GM23338 (cell line): Measurements from ENCODE around the gene IGF1R. TPM values are rescaled to one million over a fixed set of nuclear protein-coding genes. Genes with fewer than 3 reads are reported as not detected.

Experiments used
- ATAC-seq: fragments of 200-7000 bp; cut with Tn5 transposase; 3 replicates; pipeline ENCODE4 v1.9.1; 2020
- DNase-seq: peaks from one replicate; pipeline ENCODE4 v3.0.0-alpha.2; 2015; ENCODE audit warnings: low spot score
- H2AFZ ChIP-seq: fragments of 200-600 bp; sonication (generic); 2 replicates; pipeline ENCODE4 v1.8.0; 2016; ENCODE audit warnings: antibody characterized with exemption, mild to moderate bottlenecking, moderate library complexity
- H3F3A ChIP-seq: fragments of 200-600 bp; sonication (generic); replicated peaks from 2 replicates; pipeline ENCODE4 v1.8.0; 2017; ENCODE audit warnings: antibody characterized with exemption, mixed run types, low read depth
- H3K27ac ChIP-seq: fragments of 200-600 bp; sonication (generic); 2 replicates; pipeline ENCODE4 v1.6.1; 2016; ENCODE audit warnings: low read depth
- H3K27me3 ChIP-seq: fragments of 200-600 bp; sonication (generic); 2 replicates; pipeline ENCODE4 v1.8.0; 2016; ENCODE audit warnings: mild to moderate bottlenecking, mixed run types, moderate library complexity; ENCODE audit not compliant: insufficient read depth
- H3K36me3 ChIP-seq: fragments of 200-600 bp; sonication (generic); 2 replicates; pipeline ENCODE4 v1.8.0; 2016; ENCODE audit warnings: mild to moderate bottlenecking; ENCODE audit not compliant: insufficient read depth
- H3K4me1 ChIP-seq: fragments of 200-600 bp; sonication (generic); 2 replicates; pipeline ENCODE4 v1.8.0; 2016; ENCODE audit warnings: mild to moderate bottlenecking, moderate library complexity; ENCODE audit not compliant: insufficient read depth
- H3K4me2 ChIP-seq: fragments of 200-600 bp; sonication (generic); 2 replicates; pipeline ENCODE4 v1.7.1; 2017; ENCODE audit warnings: mixed run types
- H3K4me3 ChIP-seq: fragments of 200-600 bp; sonication (generic); 2 replicates; pipeline ENCODE4 v1.6.1; 2016; ENCODE audit warnings: mixed run types
- H3K79me2 ChIP-seq: fragments of 200-600 bp; sonication (generic); replicated peaks from 2 replicates; pipeline ENCODE4 v1.8.0; 2017; ENCODE audit warnings: mild to moderate bottlenecking; ENCODE audit not compliant: insufficient read depth
- H3K9me2 ChIP-seq: fragments of 200-600 bp; sonication (generic); 2 replicates; pipeline ENCODE4 v1.8.0; 2017; ENCODE audit not compliant: insufficient read depth
- H4K20me1 ChIP-seq: fragments of 200-600 bp; sonication (generic); replicated peaks from 2 replicates; pipeline ENCODE4 v1.8.0; 2017; ENCODE audit warnings: mild to moderate bottlenecking; ENCODE audit not compliant: insufficient read depth
- H3K27ac Mint-ChIP-seq: 2 replicates; pipeline ENCODE4 v1.8.0; 2020; ENCODE audit warnings: inconsistent platforms, mild to moderate bottlenecking, moderate library complexity, mixed read lengths
- H3K27me3 Mint-ChIP-seq: 3 replicates; pipeline ENCODE4 v1.8.0; 2022; ENCODE audit warnings: low read depth, mild to moderate bottlenecking, moderate library complexity, mixed read lengths, inconsistent platforms; ENCODE audit not compliant: insufficient read depth, poor library complexity
- H3K36me3 Mint-ChIP-seq: 3 replicates; pipeline ENCODE4 v1.8.0; 2021; ENCODE audit warnings: low read depth, mild to moderate bottlenecking, inconsistent platforms, moderate library complexity, mixed read lengths
- H3K4me1 Mint-ChIP-seq: 3 replicates; pipeline ENCODE4 v1.8.0; 2020; ENCODE audit warnings: mild to moderate bottlenecking, inconsistent platforms, mixed read lengths
- H3K4me3 Mint-ChIP-seq: 3 replicates; pipeline ENCODE4 v1.8.0; 2021; ENCODE audit warnings: moderate library complexity, mild to moderate bottlenecking, inconsistent platforms, mixed read lengths
- H3K9me3 Mint-ChIP-seq: 3 replicates; pipeline ENCODE4 v1.8.0; 2020; ENCODE audit warnings: moderate library complexity, mild to moderate bottlenecking, inconsistent platforms, mixed read lengths
- CREB1 ChIP-seq: fragments of 250-450 bp; sonication (Bioruptor Pico); IDR thresholded peaks from 2 replicates; pipeline ENCODE4 v1.5.0; 2020; ENCODE audit warnings: low read depth, mild to moderate bottlenecking, moderate library complexity
- EZH2 ChIP-seq: fragments of 200-600 bp; sonication (generic); IDR thresholded peaks from one replicate; pipeline ENCODE4 v1.8.0; 2017; ENCODE audit warnings: antibody characterized with exemption, mild to moderate bottlenecking, low read depth; ENCODE audit not compliant: unreplicated experiment
- EZH2phosphoT487 ChIP-seq: fragments of 200-600 bp; sonication (generic); IDR thresholded peaks from one replicate; pipeline ENCODE4 v1.8.1; 2018; ENCODE audit warnings: antibody characterized with exemption; ENCODE audit not compliant: unreplicated experiment
- JUNB ChIP-seq: IDR thresholded peaks from one replicate; pipeline ENCODE4 v1.6.1; 2016; ENCODE audit warnings: antibody characterized with exemption; ENCODE audit not compliant: unreplicated experiment
- NANOG ChIP-seq: IDR thresholded peaks from 2 replicates; pipeline ENCODE4 v1.6.1; 2016; ENCODE audit warnings: antibody characterized with exemption, borderline replicate concordance
- POLR2AphosphoS5 ChIP-seq: IDR thresholded peaks from 2 replicates; pipeline ENCODE4 v1.6.1; 2016; ENCODE audit warnings: antibody characterized with exemption, low read depth
- STAT1 ChIP-seq: IDR thresholded peaks from one replicate; pipeline ENCODE4 v1.6.1; 2016; ENCODE audit warnings: antibody characterized with exemption; ENCODE audit not compliant: unreplicated experiment
- ZNF114 ChIP-seq: fragments of 250-450 bp; sonication (Bioruptor Pico); IDR thresholded peaks from 2 replicates; pipeline ENCODE4 v1.5.0; 2020; ENCODE audit warnings: mild to moderate bottlenecking, moderate library complexity
- ZNF331 ChIP-seq: fragments of 250-450 bp; sonication (Bioruptor Pico); IDR thresholded peaks from 2 replicates; pipeline ENCODE4 v1.5.0; 2020; ENCODE audit warnings: low read depth, mild to moderate bottlenecking, moderate library complexity
- polyA plus RNA-seq: library from polyadenylated mRNA; unstranded; fragments of >200 nt; fragmentation: Nextera tagmentation; extraction: Ambion mirVana; gene quantifications from 2 replicates; pipeline ENCODE4 v1.2.1, GENCODE V29; 2016
- total RNA-seq: library from RNA; depleted of rRNA; stranded (reverse); fragments of >200 nt; shearing (Covaris generic); gene quantifications from 2 replicates; pipeline ENCODE4 v1.2.3, GENCODE V29; 2014
- TF ChIP-seq, protein P1 (sequence below), 2 experiments: fragments of 200-600 bp in 1 of 2; sonication (generic) in 1 of 2; conservative IDR thresholded peaks; 2 replicates each; pipeline versions ENCODE4 v1.5.1 to v1.6.1; 2016 to 2017; ENCODE audit warnings: antibody characterized with exemption in 2 of 2, low read depth in 2 of 2, mild to moderate bottlenecking in 2 of 2, moderate library complexity in 1 of 2
- TF ChIP-seq, protein P2 (sequence below): fragments of 250-450 bp; sonication (Bioruptor Pico); IDR thresholded peaks from 2 replicates; pipeline ENCODE4 v1.5.0; 2020; ENCODE audit warnings: mild to moderate bottlenecking, moderate library complexity
- TF ChIP-seq, protein P3 (sequence below): IDR thresholded peaks from one replicate; pipeline ENCODE4 v1.6.1; 2018; ENCODE audit warnings: antibody characterized with exemption; ENCODE audit not compliant: unreplicated experiment
- TF ChIP-seq, protein P4 (sequence below): IDR thresholded peaks from 2 replicates; pipeline ENCODE4 v1.6.1; 2016; ENCODE audit warnings: antibody characterized with exemption

The IGF1R gene
- total and polyA plus RNA-seq, 2 experiments from 2014 or later = 20.4 to 92.2 TPM

DNA sequence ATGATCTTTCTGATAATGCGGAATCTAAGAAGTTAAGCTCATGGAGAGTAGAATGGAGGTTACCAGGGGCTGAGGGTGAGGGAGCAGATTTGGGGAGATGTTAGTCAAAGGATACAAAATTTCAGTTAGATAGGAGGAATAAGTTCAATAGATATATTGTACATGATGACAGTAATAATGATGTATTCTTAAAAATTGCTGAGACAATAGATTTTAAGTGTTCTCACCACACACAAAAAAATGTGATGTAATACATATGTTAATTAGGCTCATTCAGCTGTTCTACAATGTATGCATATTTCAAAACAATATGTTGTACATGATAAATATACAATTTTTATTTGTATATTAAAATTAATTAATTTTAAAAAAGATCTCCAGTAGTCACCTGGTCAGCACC lies 277.9 kb downstream of the IGF1R start:
- peaks cover 12% of the 10 kb centered on the region for H3K27me3 Mint-ChIP-seq
- no peak overlapping the region for H3K4me3 ChIP-seq
- H3K27ac ChIP-seq = no peak overlapping the region
- H3K9me2 ChIP-seq = no peaks in the 10 kb centered on the region
- no peak overlapping the region for H3K27ac Mint-ChIP-seq
- H3K36me3 ChIP-seq = peaks cover 43% of the 10 kb centered on the region
- peaks cover 68% of the 10 kb centered on the region for H3K36me3 Mint-ChIP-seq
- H3K79me2 ChIP-seq = no peaks in the 10 kb centered on the region
- no peaks in the 10 kb centered on the region for H3F3A ChIP-seq
- ATAC-seq = no peak
- H2AFZ ChIP-seq = no peak overlapping the region
- no peaks in the 10 kb centered on the region for H4K20me1 ChIP-seq
- H3K27me3 ChIP-seq = no peaks in the 10 kb centered on the region
- H3K4me3 Mint-ChIP-seq = no peak overlapping the region
- no peaks in the 10 kb centered on the region for H3K4me1 Mint-ChIP-seq
- TF ChIP-seq ZNF114 (CRISPR knock-in tag) (no peak), EZH2 (no peak), POLR2AphosphoS5 (no peak), EZH2phosphoT487 (no peak), CREB1 (CRISPR knock-in tag) (no peak), JUNB (no peak), NANOG (no peak), STAT1 (no peak), ZNF331 (CRISPR knock-in tag) (no peak)
- TF ChIP-seq, protein P1, sequence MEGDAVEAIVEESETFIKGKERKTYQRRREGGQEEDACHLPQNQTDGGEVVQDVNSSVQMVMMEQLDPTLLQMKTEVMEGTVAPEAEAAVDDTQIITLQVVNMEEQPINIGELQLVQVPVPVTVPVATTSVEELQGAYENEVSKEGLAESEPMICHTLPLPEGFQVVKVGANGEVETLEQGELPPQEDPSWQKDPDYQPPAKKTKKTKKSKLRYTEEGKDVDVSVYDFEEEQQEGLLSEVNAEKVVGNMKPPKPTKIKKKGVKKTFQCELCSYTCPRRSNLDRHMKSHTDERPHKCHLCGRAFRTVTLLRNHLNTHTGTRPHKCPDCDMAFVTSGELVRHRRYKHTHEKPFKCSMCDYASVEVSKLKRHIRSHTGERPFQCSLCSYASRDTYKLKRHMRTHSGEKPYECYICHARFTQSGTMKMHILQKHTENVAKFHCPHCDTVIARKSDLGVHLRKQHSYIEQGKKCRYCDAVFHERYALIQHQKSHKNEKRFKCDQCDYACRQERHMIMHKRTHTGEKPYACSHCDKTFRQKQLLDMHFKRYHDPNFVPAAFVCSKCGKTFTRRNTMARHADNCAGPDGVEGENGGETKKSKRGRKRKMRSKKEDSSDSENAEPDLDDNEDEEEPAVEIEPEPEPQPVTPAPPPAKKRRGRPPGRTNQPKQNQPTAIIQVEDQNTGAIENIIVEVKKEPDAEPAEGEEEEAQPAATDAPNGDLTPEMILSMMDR (conservative IDR thresholded peaks at IDR 0.05; ENCODE audit: low read depth in 2 of 2) = no peak
- TF ChIP-seq, protein P2, sequence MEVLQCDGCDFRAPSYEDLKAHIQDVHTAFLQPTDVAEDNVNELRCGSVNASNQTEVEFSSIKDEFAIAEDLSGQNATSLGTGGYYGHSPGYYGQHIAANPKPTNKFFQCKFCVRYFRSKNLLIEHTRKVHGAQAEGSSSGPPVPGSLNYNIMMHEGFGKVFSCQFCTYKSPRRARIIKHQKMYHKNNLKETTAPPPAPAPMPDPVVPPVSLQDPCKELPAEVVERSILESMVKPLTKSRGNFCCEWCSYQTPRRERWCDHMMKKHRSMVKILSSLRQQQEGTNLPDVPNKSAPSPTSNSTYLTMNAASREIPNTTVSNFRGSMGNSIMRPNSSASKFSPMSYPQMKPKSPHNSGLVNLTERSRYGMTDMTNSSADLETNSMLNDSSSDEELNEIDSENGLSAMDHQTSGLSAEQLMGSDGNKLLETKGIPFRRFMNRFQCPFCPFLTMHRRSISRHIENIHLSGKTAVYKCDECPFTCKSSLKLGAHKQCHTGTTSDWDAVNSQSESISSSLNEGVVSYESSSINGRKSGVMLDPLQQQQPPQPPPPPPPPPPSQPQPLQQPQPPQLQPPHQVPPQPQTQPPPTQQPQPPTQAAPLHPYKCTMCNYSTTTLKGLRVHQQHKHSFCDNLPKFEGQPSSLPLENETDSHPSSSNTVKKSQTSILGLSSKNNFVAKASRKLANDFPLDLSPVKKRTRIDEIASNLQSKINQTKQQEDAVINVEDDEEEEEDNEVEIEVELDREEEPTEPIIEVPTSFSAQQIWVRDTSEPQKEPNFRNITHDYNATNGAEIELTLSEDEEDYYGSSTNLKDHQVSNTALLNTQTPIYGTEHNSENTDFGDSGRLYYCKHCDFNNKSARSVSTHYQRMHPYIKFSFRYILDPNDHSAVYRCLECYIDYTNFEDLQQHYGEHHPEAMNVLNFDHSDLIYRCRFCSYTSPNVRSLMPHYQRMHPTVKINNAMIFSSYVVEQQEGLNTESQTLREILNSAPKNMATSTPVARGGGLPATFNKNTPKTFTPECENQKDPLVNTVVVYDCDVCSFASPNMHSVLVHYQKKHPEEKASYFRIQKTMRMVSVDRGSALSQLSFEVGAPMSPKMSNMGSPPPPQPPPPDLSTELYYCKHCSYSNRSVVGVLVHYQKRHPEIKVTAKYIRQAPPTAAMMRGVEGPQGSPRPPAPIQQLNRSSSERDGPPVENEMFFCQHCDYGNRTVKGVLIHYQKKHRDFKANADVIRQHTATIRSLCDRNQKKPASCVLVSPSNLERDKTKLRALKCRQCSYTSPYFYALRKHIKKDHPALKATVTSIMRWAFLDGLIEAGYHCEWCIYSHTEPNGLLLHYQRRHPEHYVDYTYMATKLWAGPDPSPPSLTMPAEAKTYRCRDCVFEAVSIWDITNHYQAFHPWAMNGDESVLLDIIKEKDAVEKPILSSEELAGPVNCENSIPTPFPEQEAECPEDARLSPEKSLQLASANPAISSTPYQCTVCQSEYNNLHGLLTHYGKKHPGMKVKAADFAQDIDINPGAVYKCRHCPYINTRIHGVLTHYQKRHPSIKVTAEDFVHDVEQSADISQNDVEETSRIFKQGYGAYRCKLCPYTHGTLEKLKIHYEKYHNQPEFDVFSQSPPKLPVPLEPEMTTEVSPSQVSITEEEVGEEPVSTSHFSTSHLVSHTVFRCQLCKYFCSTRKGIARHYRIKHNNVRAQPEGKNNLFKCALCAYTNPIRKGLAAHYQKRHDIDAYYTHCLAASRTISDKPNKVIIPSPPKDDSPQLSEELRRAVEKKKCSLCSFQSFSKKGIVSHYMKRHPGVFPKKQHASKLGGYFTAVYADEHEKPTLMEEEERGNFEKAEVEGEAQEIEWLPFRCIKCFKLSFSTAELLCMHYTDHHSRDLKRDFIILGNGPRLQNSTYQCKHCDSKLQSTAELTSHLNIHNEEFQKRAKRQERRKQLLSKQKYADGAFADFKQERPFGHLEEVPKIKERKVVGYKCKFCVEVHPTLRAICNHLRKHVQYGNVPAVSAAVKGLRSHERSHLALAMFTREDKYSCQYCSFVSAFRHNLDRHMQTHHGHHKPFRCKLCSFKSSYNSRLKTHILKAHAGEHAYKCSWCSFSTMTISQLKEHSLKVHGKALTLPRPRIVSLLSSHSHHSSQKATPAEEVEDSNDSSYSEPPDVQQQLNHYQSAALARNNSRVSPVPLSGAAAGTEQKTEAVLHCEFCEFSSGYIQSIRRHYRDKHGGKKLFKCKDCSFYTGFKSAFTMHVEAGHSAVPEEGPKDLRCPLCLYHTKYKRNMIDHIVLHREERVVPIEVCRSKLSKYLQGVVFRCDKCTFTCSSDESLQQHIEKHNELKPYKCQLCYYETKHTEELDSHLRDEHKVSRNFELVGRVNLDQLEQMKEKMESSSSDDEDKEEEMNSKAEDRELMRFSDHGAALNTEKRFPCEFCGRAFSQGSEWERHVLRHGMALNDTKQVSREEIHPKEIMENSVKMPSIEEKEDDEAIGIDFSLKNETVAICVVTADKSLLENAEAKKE (CRISPR knock-in tag) = no peak
- TF ChIP-seq, protein P3, sequence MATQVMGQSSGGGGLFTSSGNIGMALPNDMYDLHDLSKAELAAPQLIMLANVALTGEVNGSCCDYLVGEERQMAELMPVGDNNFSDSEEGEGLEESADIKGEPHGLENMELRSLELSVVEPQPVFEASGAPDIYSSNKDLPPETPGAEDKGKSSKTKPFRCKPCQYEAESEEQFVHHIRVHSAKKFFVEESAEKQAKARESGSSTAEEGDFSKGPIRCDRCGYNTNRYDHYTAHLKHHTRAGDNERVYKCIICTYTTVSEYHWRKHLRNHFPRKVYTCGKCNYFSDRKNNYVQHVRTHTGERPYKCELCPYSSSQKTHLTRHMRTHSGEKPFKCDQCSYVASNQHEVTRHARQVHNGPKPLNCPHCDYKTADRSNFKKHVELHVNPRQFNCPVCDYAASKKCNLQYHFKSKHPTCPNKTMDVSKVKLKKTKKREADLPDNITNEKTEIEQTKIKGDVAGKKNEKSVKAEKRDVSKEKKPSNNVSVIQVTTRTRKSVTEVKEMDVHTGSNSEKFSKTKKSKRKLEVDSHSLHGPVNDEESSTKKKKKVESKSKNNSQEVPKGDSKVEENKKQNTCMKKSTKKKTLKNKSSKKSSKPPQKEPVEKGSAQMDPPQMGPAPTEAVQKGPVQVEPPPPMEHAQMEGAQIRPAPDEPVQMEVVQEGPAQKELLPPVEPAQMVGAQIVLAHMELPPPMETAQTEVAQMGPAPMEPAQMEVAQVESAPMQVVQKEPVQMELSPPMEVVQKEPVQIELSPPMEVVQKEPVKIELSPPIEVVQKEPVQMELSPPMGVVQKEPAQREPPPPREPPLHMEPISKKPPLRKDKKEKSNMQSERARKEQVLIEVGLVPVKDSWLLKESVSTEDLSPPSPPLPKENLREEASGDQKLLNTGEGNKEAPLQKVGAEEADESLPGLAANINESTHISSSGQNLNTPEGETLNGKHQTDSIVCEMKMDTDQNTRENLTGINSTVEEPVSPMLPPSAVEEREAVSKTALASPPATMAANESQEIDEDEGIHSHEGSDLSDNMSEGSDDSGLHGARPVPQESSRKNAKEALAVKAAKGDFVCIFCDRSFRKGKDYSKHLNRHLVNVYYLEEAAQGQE = no peak
- TF ChIP-seq, protein P4, sequence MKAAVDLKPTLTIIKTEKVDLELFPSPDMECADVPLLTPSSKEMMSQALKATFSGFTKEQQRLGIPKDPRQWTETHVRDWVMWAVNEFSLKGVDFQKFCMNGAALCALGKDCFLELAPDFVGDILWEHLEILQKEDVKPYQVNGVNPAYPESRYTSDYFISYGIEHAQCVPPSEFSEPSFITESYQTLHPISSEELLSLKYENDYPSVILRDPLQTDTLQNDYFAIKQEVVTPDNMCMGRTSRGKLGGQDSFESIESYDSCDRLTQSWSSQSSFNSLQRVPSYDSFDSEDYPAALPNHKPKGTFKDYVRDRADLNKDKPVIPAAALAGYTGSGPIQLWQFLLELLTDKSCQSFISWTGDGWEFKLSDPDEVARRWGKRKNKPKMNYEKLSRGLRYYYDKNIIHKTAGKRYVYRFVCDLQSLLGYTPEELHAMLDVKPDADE = no peak
- no peaks in the 10 kb centered on the region for H3K9me3 Mint-ChIP-seq
- no peaks in the 10 kb centered on the region for H3K4me1 ChIP-seq
- DNase-seq = no peak
- H3K4me2 ChIP-seq = no peak overlapping the region
